Testis (tissue), 3 donors: ENCODE data around the gene ADSL. TPM values are rescaled to one million over a fixed set of nuclear protein-coding genes. Genes with fewer than 3 reads are reported as not detected.

Experiments
- DNase-seq: peaks from one replicate; pipeline ENCODE4 v3.0.0-alpha.2; 2019
- H3K27ac ChIP-seq, 2 donors: fragments of 200-600 bp; sonication (generic); one replicate each; pipeline ENCODE4 v1.5.1; 2019
- H3K27me3 ChIP-seq: fragments of 200-600 bp; sonication (generic); one replicate; pipeline ENCODE4 v1.5.1; 2019
- H3K36me3 ChIP-seq: fragments of 200-600 bp; sonication (generic); one replicate; pipeline ENCODE4 v1.5.1; 2017; ENCODE audit warnings: low read depth; ENCODE audit errors: missing control alignments
- H3K4me1 ChIP-seq: fragments of 200-600 bp; sonication (generic); one replicate; pipeline ENCODE4 v1.5.1; 2019
- H3K4me3 ChIP-seq, 2 donors: fragments of 200-600 bp; sonication (generic); one replicate each; pipeline ENCODE4 v1.5.1; 2017 to 2019
- H3K9me3 ChIP-seq: fragments of 200-600 bp; sonication (generic); one replicate; pipeline ENCODE4 v1.5.1; 2017
- CTCF ChIP-seq, 3 experiments: fragments of 450-650 bp in 2 of 3; fragments of 200-600 bp in 1 of 3; sonication (generic) in 1 of 3; IDR thresholded peaks; one replicate each; pipeline ENCODE4 v1.5.1; 2016 to 2019; ENCODE audit warnings: antibody characterized with exemption in 3 of 3, mild to moderate bottlenecking in 2 of 3, moderate library complexity in 1 of 3
- POLR2A ChIP-seq: fragments of 450-650 bp; IDR thresholded peaks from one replicate; pipeline ENCODE4 v1.6.1; 2017; ENCODE audit warnings: antibody characterized with exemption, mild to moderate bottlenecking, moderate library complexity
- WGBS, 2 donors: methylation state at CpG; one replicate each; pipeline ENCODE4 v1.1.5; 2018; 5-methylcytosine and 5-hydroxymethylcytosine counted together
- intact Hi-C: fragments of 100-400 bp; cut with DNase I; formaldehyde crosslinking; loops from one replicate; pipeline ENCODE4 v1.15.1; 2023; ENCODE audit warnings: low total_unique reads
- polyA plus RNA-seq: library from polyadenylated mRNA; stranded (reverse); fragments of 350-450 nt; fragmentation: Illumina TruSeq; extraction: RNeasy Lipid Tissue Mini Kit (QIAGEN cat#74804); gene quantifications from one replicate; pipeline ENCODE4 v1.2.3, GENCODE V29; 2014; ENCODE audit warnings: low read depth, low replicate concordance; ENCODE audit not compliant: insufficient read depth
- total RNA-seq, 2 donors: library from RNA; depleted of rRNA; stranded (reverse); fragments of >200 nt; gene quantifications; one replicate each; pipeline ENCODE4 v1.2.3, GENCODE V29; 2016

Gene ADSL
- total and polyA plus RNA-seq, 3 donors from 2014 or later = 72.4 to 102 (median 78.9) TPM

DNA sequence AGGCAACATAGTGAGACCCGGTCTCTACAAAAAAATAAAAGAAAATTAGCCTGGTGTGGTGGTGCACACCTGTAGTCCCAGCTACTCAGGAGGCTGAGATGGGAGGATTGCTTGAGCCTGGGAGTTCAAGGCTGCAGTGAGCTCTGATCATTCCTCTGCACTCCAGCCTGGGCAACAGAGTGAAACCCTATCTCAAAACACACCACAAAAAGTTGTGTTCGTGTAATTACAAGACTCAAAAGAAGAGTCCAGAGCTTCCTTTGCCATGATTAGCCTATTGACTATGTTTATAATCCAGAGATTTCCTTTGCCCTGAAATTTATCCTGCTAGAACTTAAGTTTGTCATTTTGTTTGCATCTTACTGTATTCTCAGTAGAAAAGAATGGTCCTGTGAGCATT lies 45.1 kb downstream of the ADSL start:
- H3K27me3 ChIP-seq = no peaks in the 10 kb centered on the region
- intact Hi-C loops = no loop called here
- H3K4me3 ChIP-seq = no peak overlapping the region
- TF ChIP-seq CTCF (IDR thresholded peaks at IDR 0.05) (no peak), POLR2A (no peak)
- no peaks in the 10 kb centered on the region for H3K4me1 ChIP-seq
- no peaks in the 10 kb centered on the region for H3K36me3 ChIP-seq
- 81 to 89% methylated on average over 2 of the region's 2 CpGs for WGBS, 2 donors
- DNase-seq = no peak
- no peaks in the 10 kb centered on the region for H3K9me3 ChIP-seq
- H3K27ac ChIP-seq = no peak overlapping the region

- Histone ChIP-seq H3K4me1 (no peaks in the 10 kb centered on the region), H3K9me3 (no peaks in the 10 kb centered on the region), H3K27me3 (no peaks in the 10 kb centered on the region), H3K27ac (no peak overlapping the region), H3K4me3 (no peak overlapping the region), H3K36me3 (no peaks in the 10 kb centered on the region)
- no peak for TF ChIP-seq CTCF (IDR thresholded peaks at IDR 0.05)
- no peak for TF ChIP-seq POLR2A
- WGBS, 2 donors = 82 to 95% methylated on average over 2 of the region's 2 CpGs
- DNase-seq = no peak
- intact Hi-C loops = no loop called here
Observed at GRCh38 chr22:40392618-40393017, 46.3 kb downstream of the ADSL start.

GRCh38 chr22:40394607-40395006 lies 48.3 kb downstream of the ADSL start:
- Histone ChIP-seq H3K4me3 (no peak overlapping the region), H3K9me3 (no peaks in the 10 kb centered on the region), H3K27me3 (no peaks in the 10 kb centered on the region), H3K27ac (no peak overlapping the region), H3K4me1 (no peaks in the 10 kb centered on the region), H3K36me3 (no peaks in the 10 kb centered on the region)
- WGBS, 2 donors = 63 to 78% methylated on average over 3 of the region's 3 CpGs
- TF ChIP-seq POLR2A (no peak), CTCF (IDR thresholded peaks at IDR 0.05) (no peak)
- intact Hi-C loops = no loop called here
- DNase-seq = no peak

- no peak overlapping the region for H3K4me3 ChIP-seq
- 95 to 97% methylated on average over 7 of the region's 7 CpGs for WGBS, 2 donors
- no peaks in the 10 kb centered on the region for H3K36me3 ChIP-seq
- intact Hi-C loops = no loop called here
- H3K4me1 ChIP-seq = no peaks in the 10 kb centered on the region
- H3K27ac ChIP-seq = no peak overlapping the region
- no peaks in the 10 kb centered on the region for H3K27me3 ChIP-seq
- no peak for DNase-seq
- TF ChIP-seq POLR2A (no peak), CTCF (IDR thresholded peaks at IDR 0.05) (no peak)
- H3K9me3 ChIP-seq = no peaks in the 10 kb centered on the region
Observed at GRCh38 chr22:40395607-40396006, 49.3 kb downstream of the ADSL start.

DNA sequence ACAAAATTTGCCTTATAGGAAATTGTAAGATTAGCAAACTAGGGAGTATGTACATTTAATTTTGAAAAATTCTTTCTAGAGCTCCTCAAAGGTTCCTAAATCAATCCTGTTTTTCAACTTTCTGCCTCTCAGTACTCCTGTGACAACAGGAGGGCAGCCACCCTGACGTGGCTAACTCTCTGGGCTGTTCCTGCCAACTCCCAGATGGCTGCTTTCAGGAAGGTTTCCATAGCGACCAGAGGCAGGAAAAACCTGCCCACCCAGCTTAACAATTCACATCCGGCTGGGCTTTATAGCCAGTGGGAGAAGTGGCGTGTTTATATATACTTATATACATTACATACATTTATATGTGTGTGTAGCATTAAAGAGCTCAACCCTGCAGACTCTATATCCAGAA lies 50.6 kb downstream of the ADSL start:
- Histone ChIP-seq H3K36me3 (no peaks in the 10 kb centered on the region), H3K4me3 (no peak overlapping the region), H3K27ac (no peak overlapping the region), H3K9me3 (no peaks in the 10 kb centered on the region), H3K4me1 (no peaks in the 10 kb centered on the region), H3K27me3 (no peaks in the 10 kb centered on the region)
- DNase-seq = no peak
- 56 to 62% methylated on average over 4 of the region's 4 CpGs for WGBS, 2 donors
- intact Hi-C loops = no loop called here
- TF ChIP-seq CTCF (IDR thresholded peaks at IDR 0.05) = no peak
- TF ChIP-seq POLR2A = no peak
